Endothelial cell of hepatic sinusoid (primary cell): ENCODE measurements around the gene CTDSP2.
"Not testable (repeated sequence)": the region's sequence is repeated elsewhere in the genome, so short reads cannot be mapped to it uniquely, and the experiment has no call there.

Source experiments
- in situ Hi-C: cut with HindIII; loops from 2 replicates; pipeline ENCODE4 v1.10.0; 2017; ENCODE audit warnings: low sequenced_read_pairs

Gene CTDSP2

GRCh38 chr12:57793920-57794319 lies 52.6 kb downstream of the CTDSP2 start:
- in situ Hi-C loops = no loop called here

- in situ Hi-C loops = no loop called here
These were observed 62.7 kb downstream of the CTDSP2 start for GRCh38 chr12:57783861-57784260.

GRCh38 chr12:57783466-57783801 lies 63.1 kb downstream of the CTDSP2 start:
- in situ Hi-C loops = no loop called here

GRCh38 chr12:57782608-57783465 lies 63.7 kb downstream of the CTDSP2 start, which contains the start of gene TSFM:
TSS of gene TSFM (plus strand) at chr12:57782787. CDS start at chr12:57782802, 15 bp downstream.
- in situ Hi-C loops = no loop called here

GRCh38 chr12:57782243-57782607 lies 64.3 kb downstream of the CTDSP2 start:
- in situ Hi-C loops = no loop called here

- in situ Hi-C loops = no loop called here
These were observed 64.7 kb downstream of the CTDSP2 start for GRCh38 chr12:57781801-57782200.

GRCh38 chr12:57781244-57781643 lies 65.3 kb downstream of the CTDSP2 start:
- in situ Hi-C loops = no loop called here

GRCh38 chr12:57780284-57780897 lies 66.1 kb downstream of the CTDSP2 start:
- in situ Hi-C loops = no loop called here

- in situ Hi-C loops = no loop called here
These were observed 66.8 kb downstream of the CTDSP2 start for GRCh38 chr12:57779736-57780135.

- in situ Hi-C loops = no loop called here
These were observed 68.6 kb downstream of the CTDSP2 start for GRCh38 chr12:57777911-57778310.

- in situ Hi-C loops = no loop called here
These were observed 69.2 kb downstream of the CTDSP2 start for GRCh38 chr12:57777367-57777766.

- in situ Hi-C loops = no loop called here
These were observed 70.3 kb downstream of the CTDSP2 start for GRCh38 chr12:57776247-57776587.

GRCh38 chr12:57775563-57776246 lies 70.8 kb downstream of the CTDSP2 start:
- in situ Hi-C loops = no loop called here

GRCh38 chr12:57775044-57775443 lies 71.5 kb downstream of the CTDSP2 start:
- in situ Hi-C loops = no loop called here

GRCh38 chr12:57774634-57775033 lies 71.9 kb downstream of the CTDSP2 start:
- in situ Hi-C loops = not testable (repeated sequence)

GRCh38 chr12:57772429-57773322 lies 73.9 kb downstream of the CTDSP2 start, which contains the start of gene EEF1AKMT3:
TSS of gene EEF1AKMT3 (plus strand) at chr12:57772614. CDS start at chr12:57772725, 111 bp downstream.
- in situ Hi-C loops = no loop called here

- in situ Hi-C loops = no loop called here
These were observed 74.6 kb downstream of the CTDSP2 start, which contains the start of gene METTL1 for GRCh38 chr12:57771873-57772428. TSS of gene METTL1 (minus strand) at chr12:57772105. CDS start at chr12:57772083, 22 bp downstream.

- in situ Hi-C loops = no loop called here
These were observed 75.2 kb downstream of the CTDSP2 start for GRCh38 chr12:57771236-57771872.

- in situ Hi-C loops = no loop called here
These were observed 75.8 kb downstream of the CTDSP2 start for GRCh38 chr12:57770734-57771133.
